Brain pericyte (primary cell): ENCODE measurements around the gene VAV2.

Source experiments
- DNase-seq: peaks from one replicate; pipeline ENCODE4 v3.0.0-alpha.2; 2012; ENCODE audit warnings: low read depth, low spot score

VAV2 gene

GRCh38 chr9:133952598-133953550, 39.2 kb downstream of the VAV2 start:
- no peak for DNase-seq

GRCh38 chr9:133951265-133951664, 40.9 kb downstream of the VAV2 start:
- DNase-seq = no peak

GRCh38 chr9:133950629-133951111, 41.5 kb downstream of the VAV2 start:
- DNase-seq = no peak

- DNase-seq = no peak
Measured at GRCh38 chr9:133950192-133950591, 41.9 kb downstream of the VAV2 start.

GRCh38 chr9:133949486-133950061, 42.5 kb downstream of the VAV2 start:
- DNase-seq = no peak

- no peak for DNase-seq
Measured at GRCh38 chr9:133948561-133949485, 43.3 kb downstream of the VAV2 start.

- DNase-seq = no peak
Measured at GRCh38 chr9:133948131-133948530, 44.0 kb downstream of the VAV2 start.

GRCh38 chr9:133946840-133947486, 45.2 kb downstream of the VAV2 start:
- DNase-seq = no peak

GRCh38 chr9:133945977-133946753, 46.0 kb downstream of the VAV2 start:
- no peak for DNase-seq

GRCh38 chr9:133945314-133945975, 46.7 kb downstream of the VAV2 start:
- no peak for DNase-seq

GRCh38 chr9:133944746-133945135, 47.4 kb downstream of the VAV2 start:
- DNase-seq = no peak

- DNase-seq = no peak
Measured at GRCh38 chr9:133943781-133944745, 48.1 kb downstream of the VAV2 start.

GRCh38 chr9:133943036-133943780, 48.9 kb downstream of the VAV2 start:
- DNase-seq = no peak

- no peak for DNase-seq
Measured at GRCh38 chr9:133942206-133942975, 49.7 kb downstream of the VAV2 start.

- no peak for DNase-seq
Measured at GRCh38 chr9:133939845-133940244, 52.3 kb downstream of the VAV2 start.

- no peak for DNase-seq
Measured at GRCh38 chr9:133939171-133939785, 52.8 kb downstream of the VAV2 start.

GRCh38 chr9:133938753-133939152, 53.4 kb downstream of the VAV2 start:
- no peak for DNase-seq
